Activated CD8-positive, alpha-beta memory T cell treated with anti-CD3 and anti-CD28 coated beads for 36 hours (primary cell): ENCODE data around the gene IQGAP1. TPM values are rescaled to one million over a fixed set of nuclear protein-coding genes. Genes with fewer than 3 reads are reported as not detected.
"Not testable (repeated sequence)": the region's sequence is repeated elsewhere in the genome, so short reads cannot be mapped to it uniquely, and the experiment has no call there.

Source experiments
- CTCF ChIA-PET: fragments of 350-600 bp; sonication (Branson Sonifier 250); formaldehyde crosslinking; loops from one replicate; lab custom pipeline; 2021; ENCODE audit warnings: antibody characterized with exemption; lab: Charles Lee
- POLR2A ChIA-PET: fragments of 350-600 bp; sonication (Branson Sonifier 250); formaldehyde crosslinking; loops from one replicate; lab custom pipeline; 2021; ENCODE audit warnings: antibody characterized with exemption; lab: Charles Lee
- total RNA-seq, 2 experiments: library from RNA; stranded (reverse); gene quantifications; one replicate each; pipeline ENCODE4 v1.2.3, GENCODE V29; 2021

Gene IQGAP1
- 100 to 1,000 TPM; 160 to 162 TPM for total RNA-seq

GRCh38 chr15:90387534-90388461 is at the start of gene IQGAP1:
Gene IQGAP1 (plus strand): TSS chr15:90388242. CDS start chr15:90388342, 100 bp downstream.
- CTCF ChIA-PET: interaction anchor here (1.6 kb wide), 1 partner anchor 14 kb away, joined by 3 read pairs; no protein-coding TSS in a partner anchor
- POLR2A ChIA-PET: interaction anchor here (0.7 to 2.4 kb wide), 10 partner anchors 10 to 81 kb away, joined by 3 to 12 read pairs (median 4); no protein-coding TSS in a partner anchor

GRCh38 chr15:90338532-90338931 is 49.5 kb upstream of the IQGAP1 start:
- CTCF ChIA-PET: no interaction called here

GRCh38 chr15:90340345-90340744 is 47.7 kb upstream of the IQGAP1 start:
- CTCF ChIA-PET: interaction anchor here (0.9 kb wide), 1 partner anchor 245 kb away, joined by 3 read pairs; no protein-coding TSS in a partner anchor
- POLR2A ChIA-PET: no interaction called here

More at GRCh38 chr15:90338532-90338931, 49.5 kb upstream of the IQGAP1 start:
- POLR2A ChIA-PET: no interaction called here

- ChIA-PET POLR2A (no interaction called here), CTCF (interaction anchor here (1.3 kb wide), 1 partner anchor 23 kb away, joined by 5 read pairs; no protein-coding TSS in a partner anchor)
Observed at GRCh38 chr15:90343302-90343790, 44.7 kb upstream of the IQGAP1 start.

GRCh38 chr15:90344662-90345061 is 43.4 kb upstream of the IQGAP1 start:
- ChIA-PET CTCF (interaction anchor here (1.8 kb wide), 1 partner anchor 25 kb away, joined by 5 read pairs; no protein-coding TSS in a partner anchor), POLR2A (no interaction called here)

- CTCF ChIA-PET: interaction anchor here (0.9 to 1.8 kb wide), 2 partner anchors 9 to 26 kb away, joined by 3 to 5 read pairs; no protein-coding TSS in a partner anchor
- POLR2A ChIA-PET: no interaction called here
Observed at GRCh38 chr15:90345857-90346256, 42.2 kb upstream of the IQGAP1 start.

GRCh38 chr15:90347431-90348065 is 40.5 kb upstream of the IQGAP1 start:
- POLR2A ChIA-PET, CTCF ChIA-PET: not testable (repeated sequence)

GRCh38 chr15:90348456-90348855 is 39.6 kb upstream of the IQGAP1 start:
- POLR2A ChIA-PET: no interaction called here
- CTCF ChIA-PET: no interaction called here

- ChIA-PET POLR2A (no interaction called here), CTCF (no interaction called here)
Observed at GRCh38 chr15:90349072-90349471, 39.0 kb upstream of the IQGAP1 start.

- ChIA-PET POLR2A (no interaction called here), CTCF (no interaction called here)
Observed at GRCh38 chr15:90349821-90350220, 38.2 kb upstream of the IQGAP1 start.

- CTCF ChIA-PET: interaction anchor here (0.7 to 1.6 kb wide), 3 partner anchors 10 to 40 kb away, joined by 3 to 4 read pairs (median 3); no protein-coding TSS in a partner anchor
- POLR2A ChIA-PET: interaction anchor here (0.6 to 1.6 kb wide), 2 partner anchors 159 to 242 kb away, joined by 3 to 4 read pairs; no protein-coding TSS in a partner anchor
Observed at GRCh38 chr15:90351479-90352106, 36.4 kb upstream of the IQGAP1 start.

GRCh38 chr15:90352107-90352893 is 35.7 kb upstream of the IQGAP1 start, which contains the start of gene ZNF774:
Gene ZNF774 (plus strand): TSS chr15:90352284. CDS start chr15:90354661, 2,377 bp downstream.
- POLR2A ChIA-PET: interaction anchor here (1.6 kb wide), 1 partner anchor 242 kb away, joined by 4 read pairs; no protein-coding TSS in a partner anchor
- CTCF ChIA-PET: interaction anchor here (1.2 to 1.6 kb wide), 2 partner anchors 9 to 32 kb away, joined by 3 to 4 read pairs; no protein-coding TSS in a partner anchor

- ChIA-PET POLR2A (no interaction called here), CTCF (no interaction called here)
Observed at GRCh38 chr15:90354986-90355385, 33.1 kb upstream of the IQGAP1 start.

- ChIA-PET POLR2A (no interaction called here), CTCF (interaction anchor here (3.1 kb wide), 1 partner anchor 38 kb away, joined by 12 read pairs; no protein-coding TSS in a partner anchor)
Observed at GRCh38 chr15:90358124-90359033, 29.7 kb upstream of the IQGAP1 start.

- POLR2A ChIA-PET: no interaction called here
Observed at GRCh38 chr15:90360746-90361145, 27.3 kb upstream of the IQGAP1 start.

GRCh38 chr15:90362936-90363212 is 25.2 kb upstream of the IQGAP1 start:
- ChIA-PET CTCF (interaction anchor here (0.6 to 2.4 kb wide), 6 partner anchors 8 to 119 kb away, joined by 3 to 12 read pairs (median 3); no protein-coding TSS in a partner anchor), POLR2A (no interaction called here)

More at GRCh38 chr15:90360746-90361145, 27.3 kb upstream of the IQGAP1 start:
- CTCF ChIA-PET: interaction anchor here (1.0 to 3.1 kb wide), 7 partner anchors 8 to 122 kb away, joined by 3 to 12 read pairs (median 4); partner anchors contain the start of gene ZNF774

- POLR2A ChIA-PET: no interaction called here
- CTCF ChIA-PET: no interaction called here
Observed at GRCh38 chr15:90364251-90364650, 23.8 kb upstream of the IQGAP1 start.
